GM12878 (cell line): ENCODE measurements around the gene ALCAM. TPM values are rescaled to one million over a fixed set of nuclear protein-coding genes. Genes with fewer than 3 reads are reported as not detected.

Experiments
- ATF2 ChIP-seq: IDR thresholded peaks from 2 replicates; pipeline ENCODE4 v1.6.1; 2012; ENCODE audit warnings: low read length, inconsistent platforms
- CBX3 ChIP-seq: fragments of 200-600 bp; sonication (generic); IDR thresholded peaks from 2 replicates; pipeline ENCODE4 v1.6.1; 2016; ENCODE audit warnings: low read depth, borderline replicate concordance
- CHD4 ChIP-seq: fragments of 200-600 bp; sonication (generic); IDR thresholded peaks from 2 replicates; pipeline ENCODE4 v1.6.1; 2016; ENCODE audit warnings: mild to moderate bottlenecking
- E4F1 ChIP-seq: fragments of 450-650 bp; IDR thresholded peaks from 2 replicates; pipeline ENCODE4 v1.6.1; 2018; ENCODE audit warnings: borderline replicate concordance, mild to moderate bottlenecking; ENCODE audit not compliant: partially characterized antibody
- FOXK2 ChIP-seq: fragments of 450-650 bp; IDR thresholded peaks from 2 replicates; pipeline ENCODE4 v1.6.1; 2017; ENCODE audit warnings: mild to moderate bottlenecking, moderate library complexity
- HCFC1 ChIP-seq: fragments of 150-350 bp; IDR thresholded peaks from 2 replicates; pipeline ENCODE4 v1.6.1; 2014; ENCODE audit warnings: low read length
- MTA2 ChIP-seq: fragments of 450-650 bp; IDR thresholded peaks from 2 replicates; pipeline ENCODE4 v1.6.1; 2016; ENCODE audit warnings: low read depth, mild to moderate bottlenecking, moderate library complexity
- NFIC ChIP-seq: IDR thresholded peaks from 2 replicates; pipeline ENCODE4 v1.6.1; 2012; ENCODE audit warnings: low read depth, mild to moderate bottlenecking, inconsistent platforms, low read length, moderate library complexity
- NKRF ChIP-seq: fragments of 450-650 bp; conservative IDR thresholded peaks from 2 replicates; pipeline ENCODE4 v1.6.1; 2017; ENCODE audit warnings: mild to moderate bottlenecking, moderate library complexity
- PKNOX1 ChIP-seq: fragments of 450-650 bp; IDR thresholded peaks from 2 replicates; pipeline ENCODE4 v1.6.1; 2016; ENCODE audit warnings: mild to moderate bottlenecking
- RAD21 ChIP-seq: IDR thresholded peaks from 2 replicates; pipeline ENCODE4 v1.6.1; 2011; ENCODE audit warnings: mild to moderate bottlenecking, low read depth, low read length, moderate library complexity; ENCODE audit not compliant: insufficient read depth
- RAD51 ChIP-seq: fragments of 450-650 bp; IDR thresholded peaks from 2 replicates; pipeline ENCODE4 v1.6.1; 2016; ENCODE audit warnings: moderate library complexity, mild to moderate bottlenecking, inconsistent platforms
- TCF12 ChIP-seq: IDR thresholded peaks from 2 replicates; pipeline ENCODE4 v1.6.1; 2011; ENCODE audit warnings: low read depth, mild to moderate bottlenecking, low read length
- YY1 ChIP-seq: IDR thresholded peaks from 2 replicates; pipeline ENCODE4 v1.6.1; 2011; ENCODE audit warnings: low read depth, mild to moderate bottlenecking, low read length
- polyA plus RNA-seq, 11 experiments: library from polyadenylated mRNA; depleted of rRNA in 4 of 11; unstranded in 6 of 11; stranded (reverse) in 5 of 11; fragments of >200 nt; fragmentation: Nextera tagmentation in 4 of 11; fragmentation: Illumina TruSeq in 1 of 11; extraction: Ambion mirVana in 4 of 11; extraction: Trizol in 1 of 11; gene quantifications; 1 replicate in 1 of 11; 2 replicates in 10 of 11; pipeline versions ENCODE4 v1.2.1 to v1.2.3, GENCODE V29; 2011 to 2016; ENCODE audit warnings: inconsistent platforms in 2 of 11, missing spikeins in 2 of 11, low read depth in 1 of 11
- total RNA-seq, 4 experiments: library from RNA; depleted of rRNA in 3 of 4; stranded (reverse); fragments of >200 nt in 3 of 4; fragmentation: Illumina TruSeq in 1 of 4; extraction: Trizol in 1 of 4; gene quantifications; 2 replicates each; pipeline versions ENCODE4 v1.2.1 to v1.2.3, GENCODE V29; 2013 to 2021

Gene ALCAM
- total and polyA plus RNA-seq, 10 of the 15 experiments (the other 5 are each of a cell fraction or from before 2014, with no cell fraction given): 12.2 to 54.2 (median 32.6) TPM

GRCh38 chr3:105614288-105615030, 247.8 kb downstream of the ALCAM start (continued):
- TF ChIP-seq E4F1 (no peak), TCF12 (no peak), YY1 (no peak), NKRF (no peak), MTA2 (no peak), NFIC (no peak), FOXK2 (no peak), RAD51 (no peak), PKNOX1 (no peak), ATF2 (no peak), CHD4 (no peak), RAD21 (no peak), CBX3 (no peak), HCFC1 (no peak)
